ENCODE data around the gene ZNF423.

The ZNF423 gene

DNA sequence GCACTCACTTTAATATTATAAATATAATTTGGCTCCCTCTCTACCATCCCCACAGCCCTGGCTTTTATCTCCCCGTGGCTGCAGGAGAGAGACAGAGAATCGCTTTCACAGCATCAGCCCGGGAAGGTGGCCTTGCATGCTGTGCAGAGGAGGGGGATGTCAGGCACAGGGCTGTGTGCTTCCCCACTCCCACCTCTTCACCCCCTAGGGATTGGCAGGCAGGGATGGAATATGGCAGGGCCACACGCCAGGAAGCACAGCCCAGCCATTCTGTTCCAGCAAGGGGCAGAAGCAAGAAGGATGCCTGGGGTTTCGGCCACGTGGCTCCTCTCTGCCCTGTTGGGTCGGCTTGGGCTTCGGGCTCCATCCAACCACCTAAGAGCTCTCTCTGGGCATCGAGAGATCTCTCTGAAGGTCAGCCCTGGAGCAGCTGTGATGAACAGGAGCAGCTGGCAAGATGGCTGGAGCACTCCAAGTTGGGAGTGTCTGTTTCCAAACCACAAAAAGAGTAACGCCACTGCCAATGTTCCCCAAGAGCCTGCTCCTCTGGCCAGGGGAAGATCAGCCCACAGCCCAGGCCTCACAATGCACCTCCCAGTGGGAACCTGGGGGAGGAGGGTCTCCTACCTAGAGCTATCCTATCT lies 259.1 kb downstream of the ZNF423 start:
- Histone ChIP-seq H3K9me2 (ENCODE audit: low read depth, low read length) (no peaks in the 10 kb centered on the region), H3K4me2 (ENCODE audit: low read length) (no peak overlapping the region), H3K9me3 (ENCODE audit: low read length) (no peaks in the 10 kb centered on the region), H3K4me1 (ENCODE audit: insufficient read depth, low read length, severe bottlenecking) (no peaks in the 10 kb centered on the region), H3K4me3 (ENCODE audit: low read depth, low read length, poor library complexity, severe bottlenecking) (no peak overlapping the region), H3K27ac (ENCODE audit: low read depth, low read length, poor library complexity, severe bottlenecking) (no peak overlapping the region), H2AFZ (ENCODE audit: low read length) (no peak overlapping the region), H3F3A (ENCODE audit: insufficient read depth, low read length) (no peaks in the 10 kb centered on the region), H3K36me3 (ENCODE audit: insufficient read depth, low read length) (no peaks in the 10 kb centered on the region), H4K20me1 (ENCODE audit: insufficient read depth, low read length) (no peaks in the 10 kb centered on the region), H3K9ac (ENCODE audit: low read length) (no peak overlapping the region), H3K79me2 (ENCODE audit: insufficient read depth, low read length) (no peaks in the 10 kb centered on the region), H3K27me3 (ENCODE audit: insufficient read depth, low read length) (peaks cover 4% of the 10 kb centered on the region; the same call in 1 of the 2 replicates)
- TF ChIP-seq, protein P1, sequence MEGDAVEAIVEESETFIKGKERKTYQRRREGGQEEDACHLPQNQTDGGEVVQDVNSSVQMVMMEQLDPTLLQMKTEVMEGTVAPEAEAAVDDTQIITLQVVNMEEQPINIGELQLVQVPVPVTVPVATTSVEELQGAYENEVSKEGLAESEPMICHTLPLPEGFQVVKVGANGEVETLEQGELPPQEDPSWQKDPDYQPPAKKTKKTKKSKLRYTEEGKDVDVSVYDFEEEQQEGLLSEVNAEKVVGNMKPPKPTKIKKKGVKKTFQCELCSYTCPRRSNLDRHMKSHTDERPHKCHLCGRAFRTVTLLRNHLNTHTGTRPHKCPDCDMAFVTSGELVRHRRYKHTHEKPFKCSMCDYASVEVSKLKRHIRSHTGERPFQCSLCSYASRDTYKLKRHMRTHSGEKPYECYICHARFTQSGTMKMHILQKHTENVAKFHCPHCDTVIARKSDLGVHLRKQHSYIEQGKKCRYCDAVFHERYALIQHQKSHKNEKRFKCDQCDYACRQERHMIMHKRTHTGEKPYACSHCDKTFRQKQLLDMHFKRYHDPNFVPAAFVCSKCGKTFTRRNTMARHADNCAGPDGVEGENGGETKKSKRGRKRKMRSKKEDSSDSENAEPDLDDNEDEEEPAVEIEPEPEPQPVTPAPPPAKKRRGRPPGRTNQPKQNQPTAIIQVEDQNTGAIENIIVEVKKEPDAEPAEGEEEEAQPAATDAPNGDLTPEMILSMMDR (IDR thresholded peaks at IDR 0.05; ENCODE audit: low read length), result no peak
- TF ChIP-seq EZH2 (IDR thresholded peaks at IDR 0.05; ENCODE audit: borderline replicate concordance, low read length), result no peak

DNA sequence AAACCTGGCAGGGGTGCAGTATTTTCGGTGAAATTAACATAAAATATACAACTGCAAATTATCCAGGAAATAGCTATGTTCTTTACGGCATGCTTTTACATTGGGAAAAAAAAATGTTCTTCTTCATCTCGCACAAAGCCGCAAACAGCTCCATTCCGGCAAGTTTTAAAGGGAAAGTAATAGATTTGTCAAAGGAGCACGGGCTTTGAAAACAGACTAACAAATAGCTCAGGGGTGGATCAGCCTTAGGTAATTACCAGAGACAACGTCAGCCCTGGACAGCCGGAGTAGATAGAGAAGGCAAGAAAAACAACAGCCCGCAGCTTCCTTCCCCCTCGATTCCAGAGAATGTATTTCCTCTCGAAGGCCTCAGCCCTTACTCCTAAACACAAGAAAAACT lies 259.8 kb downstream of the ZNF423 start:
- Histone ChIP-seq H3K9me2 (ENCODE audit: low read depth, low read length) (no peaks in the 10 kb centered on the region), H3K4me2 (ENCODE audit: low read length) (no peak overlapping the region), H3K9ac (ENCODE audit: low read length) (no peak overlapping the region), H3F3A (ENCODE audit: insufficient read depth, low read length) (no peaks in the 10 kb centered on the region), H3K36me3 (ENCODE audit: insufficient read depth, low read length) (no peaks in the 10 kb centered on the region), H3K79me2 (ENCODE audit: insufficient read depth, low read length) (no peaks in the 10 kb centered on the region), H2AFZ (ENCODE audit: low read length) (no peak overlapping the region), H3K4me1 (ENCODE audit: insufficient read depth, low read length, severe bottlenecking) (no peaks in the 10 kb centered on the region), H4K20me1 (ENCODE audit: insufficient read depth, low read length) (no peaks in the 10 kb centered on the region), H3K4me3 (ENCODE audit: low read depth, low read length, poor library complexity, severe bottlenecking) (no peak overlapping the region), H3K27me3 (ENCODE audit: insufficient read depth, low read length) (peaks cover 4% of the 10 kb centered on the region; the same call in 1 of the 2 replicates), H3K9me3 (ENCODE audit: low read length) (no peaks in the 10 kb centered on the region), H3K27ac (ENCODE audit: low read depth, low read length, poor library complexity, severe bottlenecking) (no peak overlapping the region)
- TF ChIP-seq, protein P1 (IDR thresholded peaks at IDR 0.05; ENCODE audit: low read length), result no peak
- no peak for TF ChIP-seq EZH2 (IDR thresholded peaks at IDR 0.05; ENCODE audit: borderline replicate concordance, low read length)

DNA sequence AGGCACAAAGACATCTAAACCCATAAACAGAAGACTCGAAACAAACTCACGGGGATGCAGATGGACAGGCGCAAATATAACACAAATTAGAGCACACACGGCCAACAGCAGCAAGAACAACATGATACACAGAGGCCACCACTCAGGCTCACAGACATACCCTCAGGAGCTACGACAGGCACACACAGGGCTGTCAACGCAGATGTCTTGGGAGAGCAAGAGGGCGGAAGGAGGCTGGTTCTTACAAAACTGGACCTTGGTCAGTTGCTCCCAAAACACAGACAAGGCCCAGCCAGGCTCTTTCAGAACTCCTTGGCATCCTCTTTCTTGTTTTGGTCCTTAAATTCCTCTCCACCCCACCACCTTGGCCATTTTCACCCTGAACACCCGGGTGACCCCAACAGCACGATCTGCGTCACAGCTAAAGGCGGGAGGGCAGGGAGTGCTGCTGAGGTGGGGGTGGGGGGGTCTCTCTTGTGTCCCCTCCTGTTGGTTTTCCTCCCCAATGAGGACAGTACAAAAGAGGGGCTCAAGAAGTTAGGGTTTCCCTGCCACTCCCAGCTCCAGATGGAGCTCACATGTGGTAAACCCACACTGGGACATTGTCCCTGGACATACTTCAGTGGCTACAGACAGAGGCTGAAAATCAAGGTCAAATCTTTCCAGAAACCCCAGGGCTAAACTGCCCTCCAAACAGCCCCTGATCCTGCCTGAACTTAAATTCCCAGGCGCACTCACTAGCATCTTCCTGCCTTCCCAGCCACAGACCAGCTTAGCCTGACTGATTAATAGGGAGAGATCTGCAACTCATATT lies 261.0 kb downstream of the ZNF423 start:
- H3K9me3 ChIP-seq (ENCODE audit: low read length), result no peaks in the 10 kb centered on the region
- peaks cover 4% of the 10 kb centered on the region; the same call in 1 of the 2 replicates for H3K27me3 ChIP-seq (ENCODE audit: insufficient read depth, low read length)
- no peak overlapping the region for H3K27ac ChIP-seq (ENCODE audit: low read depth, low read length, poor library complexity, severe bottlenecking)
- no peaks in the 10 kb centered on the region for H3K36me3 ChIP-seq (ENCODE audit: insufficient read depth, low read length)
- H3K4me3 ChIP-seq (ENCODE audit: low read depth, low read length, poor library complexity, severe bottlenecking), result no peak overlapping the region
- no peaks in the 10 kb centered on the region for H3K9me2 ChIP-seq (ENCODE audit: low read depth, low read length)
- no peaks in the 10 kb centered on the region for H3K4me1 ChIP-seq (ENCODE audit: insufficient read depth, low read length, severe bottlenecking)
- H4K20me1 ChIP-seq (ENCODE audit: insufficient read depth, low read length), result no peaks in the 10 kb centered on the region
- H3F3A ChIP-seq (ENCODE audit: insufficient read depth, low read length), result no peaks in the 10 kb centered on the region
- no peaks in the 10 kb centered on the region for H3K79me2 ChIP-seq (ENCODE audit: insufficient read depth, low read length)
- TF ChIP-seq, protein P1 (IDR thresholded peaks at IDR 0.05; ENCODE audit: low read length), result no peak
- TF ChIP-seq EZH2 (IDR thresholded peaks at IDR 0.05; ENCODE audit: borderline replicate concordance, low read length), result no peak
- no peak overlapping the region for H3K4me2 ChIP-seq (ENCODE audit: low read length)
- no peak overlapping the region for H3K9ac ChIP-seq (ENCODE audit: low read length)
- H2AFZ ChIP-seq (ENCODE audit: low read length), result no peak overlapping the region
